CD4-positive, CD25-positive, alpha-beta regulatory T cell (primary cell): ENCODE results near the gene SLC12A7. TPM values are rescaled to one million over a fixed set of nuclear protein-coding genes. Genes with fewer than 3 reads are reported as not detected.

Experiments
- ATAC-seq, 2 donors: fragments of 150-1000 bp; cut with Tn5 transposase; one replicate each; pipeline ENCODE4 v1.10.0; 2021; ENCODE audit warnings: low read depth in 2 of 2, moderate number of reproducible peaks in 2 of 2, moderate library complexity in 1 of 2
- DNase-seq, 3 donors: peaks; one replicate each; pipeline versions ENCODE4 v3.0.0 to v3.0.0-alpha.2; 2012 to 2022; ENCODE audit warnings: mixed read lengths in 1 of 3
- H3K27ac ChIP-seq: one replicate; pipeline ENCODE4 v1.7.0; 2013; ENCODE audit warnings: mild to moderate bottlenecking, low read length; ENCODE audit not compliant: insufficient read depth, poor library complexity, severe bottlenecking
- H3K27me3 ChIP-seq: one replicate; pipeline ENCODE4 v1.7.0; 2013; ENCODE audit warnings: low read length; ENCODE audit not compliant: control insufficient read depth, insufficient read depth
- H3K36me3 ChIP-seq: one replicate; pipeline ENCODE4 v1.7.0; 2013; ENCODE audit warnings: mild to moderate bottlenecking, low read length, moderate library complexity; ENCODE audit not compliant: control insufficient read depth, insufficient read depth
- H3K4me1 ChIP-seq: 2 replicates; pipeline ENCODE4 v1.7.0; 2013; ENCODE audit warnings: mild to moderate bottlenecking, low read length; ENCODE audit not compliant: insufficient read depth, control insufficient read depth, poor library complexity, severe bottlenecking
- H3K4me3 ChIP-seq: one replicate; pipeline ENCODE4 v1.7.0; 2013; ENCODE audit warnings: low read depth, mild to moderate bottlenecking, low read length, moderate library complexity
- H3K9me3 ChIP-seq, 2 experiments: 1 replicate in 1 of 2; 2 replicates in 1 of 2; pipeline ENCODE4 v1.7.0; 2013; ENCODE audit warnings: low read length in 2 of 2, mild to moderate bottlenecking in 1 of 2, moderate library complexity in 1 of 2; ENCODE audit not compliant: control insufficient read depth in 2 of 2
- H3K27ac Mint-ChIP-seq, 3 donors: one replicate each; pipeline ENCODE4 v1.8.0; 2020 to 2022; ENCODE audit warnings: mild to moderate bottlenecking in 3 of 3, mixed read lengths in 3 of 3, moderate library complexity in 2 of 3
- H3K27me3 Mint-ChIP-seq: one replicate; pipeline ENCODE4 v1.8.0; 2022; ENCODE audit warnings: mild to moderate bottlenecking, mixed read lengths
- H3K36me3 Mint-ChIP-seq: one replicate; pipeline ENCODE4 v1.8.0; 2020; ENCODE audit warnings: mixed read lengths
- H3K4me1 Mint-ChIP-seq, 4 donors: one replicate each; pipeline ENCODE4 v1.8.0; 2020 to 2022; ENCODE audit warnings: mixed read lengths in 4 of 4, mild to moderate bottlenecking in 1 of 4
- H3K4me3 Mint-ChIP-seq, 4 donors: one replicate each; pipeline ENCODE4 v1.8.0; 2020 to 2022; ENCODE audit warnings: mild to moderate bottlenecking in 4 of 4, mixed read lengths in 4 of 4, moderate library complexity in 3 of 4
- H3K9me3 Mint-ChIP-seq, 7 donors: one replicate each; pipeline ENCODE4 v1.8.0; 2020 to 2022; ENCODE audit warnings: mixed read lengths in 7 of 7, mild to moderate bottlenecking in 3 of 7, moderate library complexity in 2 of 7
- polyA plus RNA-seq, 4 donors: library from polyadenylated mRNA; unstranded; fragments of 300-500 nt; fragmentation: Illumina TruSeq; gene quantifications; one replicate each; pipeline ENCODE4 v1.2.3, GENCODE V29; 2021
- total RNA-seq: library from RNA; stranded (reverse); gene quantifications from one replicate; pipeline ENCODE4 v1.2.3, GENCODE V29; 2022

The SLC12A7 gene
- total and polyA plus RNA-seq, 5 donors from 2014 or later = 2.2 to 16.0 (median 7.0) TPM

- no peak overlapping the region for H3K27ac Mint-ChIP-seq
- Histone ChIP-seq H3K36me3 (no peaks in the 10 kb centered on the region), H3K27me3 (no peaks in the 10 kb centered on the region), H3K4me1 (no peaks in the 10 kb centered on the region), H3K4me3 (no peak overlapping the region), H3K9me3 (no peaks in the 10 kb centered on the region), H3K27ac (no peak overlapping the region)
- H3K27me3 Mint-ChIP-seq = peaks cover 4% of the 10 kb centered on the region
- H3K36me3 Mint-ChIP-seq = no peaks in the 10 kb centered on the region
- no peak overlapping the region for H3K4me3 Mint-ChIP-seq
- DNase-seq = no peak
- ATAC-seq = no peak
- H3K4me1 Mint-ChIP-seq = no peaks in the 10 kb centered on the region
- no peaks in the 10 kb centered on the region for H3K9me3 Mint-ChIP-seq
Observed at GRCh38 chr5:1017056-1017455, 94.8 kb downstream of the SLC12A7 start.

- Histone ChIP-seq H3K4me3 (no peak overlapping the region), H3K4me1 (no peaks in the 10 kb centered on the region), H3K9me3 (no peaks in the 10 kb centered on the region), H3K27me3 (no peaks in the 10 kb centered on the region), H3K27ac (no peak overlapping the region), H3K36me3 (no peaks in the 10 kb centered on the region)
- Mint-ChIP-seq H3K4me1 (no peaks in the 10 kb centered on the region), H3K27ac (no peak overlapping the region), H3K36me3 (no peaks in the 10 kb centered on the region), H3K4me3 (no peak overlapping the region), H3K9me3 (peaks cover 0 to 4% (median 0%) of the 10 kb centered on the region in 7 donors), H3K27me3 (peaks cover 4% of the 10 kb centered on the region)
- no peak for ATAC-seq
- DNase-seq = no peak
Observed at GRCh38 chr5:1016476-1016875, 95.4 kb downstream of the SLC12A7 start.

GRCh38 chr5:1016036-1016435, 95.8 kb downstream of the SLC12A7 start:
- Mint-ChIP-seq H3K27me3 (peaks cover 7% of the 10 kb centered on the region), H3K4me1 (peaks cover 0 to 2% (median under 1%) of the 10 kb centered on the region in 4 donors), H3K9me3 (peaks cover 0 to 4% (median 0%) of the 10 kb centered on the region in 7 donors), H3K27ac (no peak overlapping the region), H3K36me3 (no peaks in the 10 kb centered on the region), H3K4me3 (no peak overlapping the region)
- DNase-seq (no peak), ATAC-seq (no peak)
- Histone ChIP-seq H3K4me3 (no peak overlapping the region), H3K27ac (no peak overlapping the region), H3K27me3 (no peaks in the 10 kb centered on the region), H3K4me1 (no peaks in the 10 kb centered on the region), H3K36me3 (no peaks in the 10 kb centered on the region), H3K9me3 (no peaks in the 10 kb centered on the region)

DNA sequence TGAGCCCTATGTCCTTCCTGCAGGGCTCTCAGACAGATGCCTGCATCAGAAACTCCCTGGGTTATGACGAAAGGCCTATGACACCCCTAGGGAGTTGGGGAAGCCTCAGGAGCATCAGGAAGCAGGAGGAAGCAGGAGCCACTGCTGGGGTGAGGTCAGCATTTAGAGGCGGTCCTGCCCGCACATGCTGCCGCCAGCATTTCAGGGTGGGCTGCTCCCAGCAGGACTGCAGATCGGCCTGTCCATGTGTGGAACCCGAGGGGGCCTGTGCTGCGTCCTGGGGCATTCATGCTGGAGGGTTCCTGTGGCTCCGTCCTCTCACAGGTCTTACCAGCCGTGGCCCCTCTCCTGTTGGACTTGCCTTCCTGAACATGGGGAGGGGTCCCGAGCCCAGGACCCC, 96.4 kb downstream of the SLC12A7 start:
- no peaks in the 10 kb centered on the region for H3K9me3 ChIP-seq
- H3K4me3 ChIP-seq = no peak overlapping the region
- H3K27ac ChIP-seq = no peak overlapping the region
- peaks cover 0 to 3% (median 1%) of the 10 kb centered on the region in 4 donors for H3K4me1 Mint-ChIP-seq
- H3K27me3 ChIP-seq = no peaks in the 10 kb centered on the region
- no peak overlapping the region for H3K27ac Mint-ChIP-seq
- peaks cover 12% of the 10 kb centered on the region for H3K27me3 Mint-ChIP-seq
- no peak for DNase-seq
- peaks cover 0 to 4% (median 0%) of the 10 kb centered on the region in 7 donors for H3K9me3 Mint-ChIP-seq
- no peaks in the 10 kb centered on the region for H3K36me3 Mint-ChIP-seq
- H3K4me3 Mint-ChIP-seq = no peak overlapping the region
- no peaks in the 10 kb centered on the region for H3K36me3 ChIP-seq
- H3K4me1 ChIP-seq = no peaks in the 10 kb centered on the region
- no peak for ATAC-seq

DNA sequence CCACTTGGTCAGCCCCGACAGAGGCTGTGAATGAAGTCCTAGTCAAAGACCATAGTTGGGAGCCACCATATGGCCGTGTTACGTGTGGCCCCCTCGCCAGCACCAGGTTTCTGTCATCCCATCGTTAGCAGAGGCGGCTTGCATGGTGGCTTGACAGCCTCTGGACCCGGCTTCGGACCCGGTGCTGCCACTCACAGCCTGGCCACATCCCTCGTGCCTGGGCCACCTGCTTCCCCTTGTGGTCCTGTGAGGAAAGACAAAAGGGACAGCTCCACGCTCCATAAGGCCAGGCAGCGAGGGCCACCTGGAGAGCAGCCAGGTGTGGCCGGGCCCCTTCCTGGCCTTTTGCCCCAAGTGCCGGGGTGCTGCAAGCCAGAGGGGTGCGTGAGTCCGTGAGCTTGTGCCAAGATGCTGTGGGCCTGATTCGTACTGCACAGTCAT, 97.1 kb downstream of the SLC12A7 start:
- DNase-seq (no peak), ATAC-seq (no peak)
- no peaks in the 10 kb centered on the region for H3K36me3 ChIP-seq
- Mint-ChIP-seq H3K27ac (no peak overlapping the region), H3K4me1 (peaks cover 0 to 8% (median 2%) of the 10 kb centered on the region in 4 donors), H3K9me3 (peaks cover 0 to 4% (median 0%) of the 10 kb centered on the region in 7 donors), H3K27me3 (peaks cover 18% of the 10 kb centered on the region), H3K36me3 (no peaks in the 10 kb centered on the region), H3K4me3 (no peak overlapping the region)
- no peak overlapping the region for H3K27ac ChIP-seq
- H3K27me3 ChIP-seq = no peaks in the 10 kb centered on the region
- H3K4me1 ChIP-seq = no peaks in the 10 kb centered on the region
- H3K4me3 ChIP-seq = no peak overlapping the region
- H3K9me3 ChIP-seq = no peaks in the 10 kb centered on the region

- no peaks in the 10 kb centered on the region for H3K27me3 ChIP-seq
- Mint-ChIP-seq H3K4me1 (peaks cover 0 to 9% (median 3%) of the 10 kb centered on the region in 4 donors), H3K27me3 (peaks cover 21% of the 10 kb centered on the region), H3K36me3 (no peaks in the 10 kb centered on the region), H3K4me3 (no peak overlapping the region), H3K9me3 (peaks cover 0 to 4% (median 0%) of the 10 kb centered on the region in 7 donors), H3K27ac (no peak overlapping the region)
- no peaks in the 10 kb centered on the region for H3K4me1 ChIP-seq
- ATAC-seq (no peak), DNase-seq (no peak)
- H3K4me3 ChIP-seq = no peak overlapping the region
- no peaks in the 10 kb centered on the region for H3K9me3 ChIP-seq
- H3K27ac ChIP-seq = no peak overlapping the region
- H3K36me3 ChIP-seq = no peaks in the 10 kb centered on the region
Observed at GRCh38 chr5:1014346-1014745, 97.5 kb downstream of the SLC12A7 start.

- Histone ChIP-seq H3K9me3 (no peaks in the 10 kb centered on the region), H3K27me3 (no peaks in the 10 kb centered on the region), H3K27ac (no peak overlapping the region), H3K4me1 (no peaks in the 10 kb centered on the region), H3K36me3 (no peaks in the 10 kb centered on the region), H3K4me3 (no peak overlapping the region)
- Mint-ChIP-seq H3K4me1 (peaks cover 0 to 9% (median 3%) of the 10 kb centered on the region in 4 donors), H3K36me3 (no peaks in the 10 kb centered on the region), H3K27me3 (peaks cover 21% of the 10 kb centered on the region), H3K27ac (no peak overlapping the region), H3K9me3 (peaks cover 0 to 4% (median 0%) of the 10 kb centered on the region in 7 donors), H3K4me3 (no peak overlapping the region)
- ATAC-seq = no peak
- no peak for DNase-seq
Observed at GRCh38 chr5:1013948-1014301, 97.9 kb downstream of the SLC12A7 start.

DNA sequence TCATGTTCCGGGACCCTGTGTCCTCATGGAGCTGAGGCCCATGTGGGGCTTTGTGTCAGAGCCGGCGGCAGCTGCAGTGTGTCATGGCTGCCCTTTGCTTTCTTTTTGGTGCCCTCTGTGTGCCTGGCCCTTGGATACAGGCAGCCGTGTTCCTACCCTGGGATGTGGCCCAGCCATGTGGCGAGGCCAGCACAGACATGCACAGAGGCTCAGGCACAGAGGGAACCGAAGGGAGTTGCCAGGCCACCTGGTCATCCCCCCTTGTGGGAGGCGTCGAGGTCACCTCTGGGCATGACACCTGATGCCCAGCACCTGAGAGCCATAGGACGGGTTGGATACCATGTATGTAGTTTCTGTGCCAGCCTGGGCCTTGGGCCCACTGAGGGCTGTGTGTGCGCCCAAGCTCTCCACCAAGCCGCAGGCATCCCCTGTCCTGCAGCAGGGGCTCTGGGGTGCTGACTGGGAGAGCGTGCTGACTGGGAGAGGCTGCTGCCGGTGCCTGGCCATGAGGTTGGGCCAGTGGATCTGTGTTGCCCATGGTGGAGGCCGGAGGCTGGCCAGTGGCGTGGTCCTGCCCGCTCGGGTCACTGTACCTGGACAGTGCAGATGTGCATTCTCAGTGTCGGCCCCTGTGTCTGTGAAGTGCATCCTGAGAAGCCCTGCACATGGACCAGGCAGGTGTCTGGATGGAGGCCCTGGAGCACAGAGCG, 98.5 kb downstream of the SLC12A7 start:
- H3K4me3 Mint-ChIP-seq = no peak overlapping the region

More for the DNA sequence above, 98.5 kb downstream of the SLC12A7 start:
- no peak overlapping the region for H3K4me3 ChIP-seq
- peaks cover 0 to 4% (median 0%) of the 10 kb centered on the region in 7 donors for H3K9me3 Mint-ChIP-seq
- no peaks in the 10 kb centered on the region for H3K27me3 ChIP-seq
- no peak overlapping the region for H3K27ac ChIP-seq
- DNase-seq (no peak), ATAC-seq (no peak)
- peaks cover 21% of the 10 kb centered on the region for H3K27me3 Mint-ChIP-seq
- no peaks in the 10 kb centered on the region for H3K4me1 ChIP-seq
- no peaks in the 10 kb centered on the region for H3K9me3 ChIP-seq
- no peaks in the 10 kb centered on the region for H3K36me3 ChIP-seq
- no peak overlapping the region for H3K27ac Mint-ChIP-seq
- no peaks in the 10 kb centered on the region for H3K36me3 Mint-ChIP-seq
- H3K4me1 Mint-ChIP-seq = peaks cover 0 to 9% (median 3%) of the 10 kb centered on the region in 4 donors
